Fibroblast of gingiva (primary cell): ENCODE results near the gene PARD3.

Experiments used
- DNase-seq: peaks from one replicate; pipeline ENCODE4 v3.0.0-alpha.2; 2011; ENCODE audit warnings: low read depth

PARD3 gene

DNA sequence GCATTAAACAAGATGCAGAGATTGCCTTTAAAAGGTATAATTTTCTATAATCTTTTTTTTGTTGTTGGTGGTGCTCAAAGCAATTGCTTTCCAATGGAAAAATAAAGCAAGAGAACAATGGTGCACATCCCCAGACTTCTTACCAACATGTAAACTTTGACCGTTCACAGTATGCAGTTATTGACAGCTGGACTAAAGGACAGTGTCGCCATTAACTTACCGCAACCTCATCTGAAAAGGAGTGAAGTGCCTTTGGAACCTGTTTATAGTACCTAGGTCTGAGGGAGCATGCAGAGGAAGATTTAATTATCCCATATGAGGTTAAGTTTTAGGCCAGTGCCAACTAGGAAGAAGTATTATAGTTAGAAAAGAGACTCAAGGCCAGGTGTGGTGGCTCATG, 654.5 kb downstream of the PARD3 start:
- DNase-seq = no peak

DNA sequence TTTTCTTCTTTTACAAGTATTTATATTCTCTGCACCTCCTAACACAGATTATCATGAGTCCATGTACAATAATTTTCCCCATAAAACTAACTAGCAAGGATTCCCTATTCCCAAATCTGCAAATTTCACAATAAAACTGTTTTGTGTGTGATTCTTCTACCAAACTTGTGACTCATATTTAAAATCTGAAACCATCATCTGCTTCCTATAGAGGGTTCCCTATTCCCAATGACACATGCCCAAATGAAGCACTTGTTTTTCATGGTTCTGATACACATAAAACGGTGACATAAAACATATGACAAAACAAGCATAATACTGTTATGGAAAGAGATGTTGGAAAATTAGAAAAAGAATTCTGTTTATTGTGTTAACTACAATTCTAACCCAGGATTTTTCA, 657.6 kb downstream of the PARD3 start:
- DNase-seq = peak; percentile 50

GRCh38 chr10:34156781-34157425, 658.2 kb downstream of the PARD3 start:
- peak; percentile 38 for DNase-seq

DNA sequence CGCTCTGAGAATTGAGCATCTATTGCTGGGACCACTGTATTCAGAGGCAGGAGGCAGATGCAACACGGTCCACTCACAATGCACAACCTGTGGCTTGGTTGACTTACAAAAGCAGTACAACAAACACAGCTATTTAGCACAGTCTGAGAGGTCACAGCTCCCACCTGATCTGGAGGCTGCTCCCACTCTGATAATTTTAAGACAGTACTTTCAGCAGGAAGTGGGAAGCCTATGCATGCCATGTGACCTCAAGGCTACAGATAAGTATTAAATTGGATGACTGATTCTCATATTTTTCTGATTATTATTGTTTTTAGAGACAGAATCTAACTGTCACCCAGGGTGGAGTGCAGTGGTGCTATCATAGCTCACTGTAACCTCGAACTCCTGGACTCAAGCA, 659.3 kb downstream of the PARD3 start:
- no peak for DNase-seq

DNA sequence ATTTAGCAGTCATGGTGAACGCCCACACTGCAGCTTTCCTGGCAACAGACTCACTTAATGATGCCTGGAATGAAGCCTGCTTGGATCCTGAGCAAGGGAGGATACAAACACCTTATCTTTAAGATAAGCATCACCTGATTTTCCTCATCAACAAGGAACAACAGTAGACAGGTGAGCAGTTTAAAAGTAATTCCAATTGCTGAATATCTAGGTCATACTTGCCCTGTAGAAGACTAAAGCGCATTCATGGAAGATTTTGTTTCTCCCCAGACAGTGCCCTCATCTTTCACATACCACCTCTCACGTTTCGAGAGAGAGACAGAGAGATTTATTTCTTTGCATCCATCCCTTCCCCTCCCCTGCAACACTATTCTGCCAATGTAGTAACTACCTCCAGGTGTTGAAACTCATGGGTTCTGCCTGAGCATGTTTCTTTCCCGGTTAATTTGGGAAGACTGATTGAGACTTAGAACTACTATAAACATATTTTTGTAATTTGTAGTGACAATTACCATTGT, 660.7 kb downstream of the PARD3 start:
- no peak for DNase-seq

- no peak for DNase-seq
Observed at GRCh38 chr10:34153663-34154382, 661.3 kb downstream of the PARD3 start.

DNA sequence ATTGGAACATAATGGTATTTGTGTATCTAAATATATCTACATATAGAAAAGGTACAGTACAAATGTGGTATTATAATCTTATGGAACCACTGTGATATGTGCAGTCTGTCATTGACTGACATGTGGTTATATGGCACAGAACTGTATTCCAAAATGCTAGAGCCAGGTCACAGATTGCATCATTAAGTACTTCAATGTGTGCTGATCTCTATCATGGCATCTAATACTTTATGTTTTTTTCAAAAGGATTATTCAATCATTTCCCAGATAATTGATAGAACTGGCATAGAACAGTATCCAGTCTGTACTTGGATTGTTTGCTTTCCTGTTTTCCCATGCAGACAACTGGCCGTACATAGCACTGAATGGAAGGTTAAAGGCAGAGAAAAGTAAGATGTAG, 662.7 kb downstream of the PARD3 start:
- no peak for DNase-seq

DNA sequence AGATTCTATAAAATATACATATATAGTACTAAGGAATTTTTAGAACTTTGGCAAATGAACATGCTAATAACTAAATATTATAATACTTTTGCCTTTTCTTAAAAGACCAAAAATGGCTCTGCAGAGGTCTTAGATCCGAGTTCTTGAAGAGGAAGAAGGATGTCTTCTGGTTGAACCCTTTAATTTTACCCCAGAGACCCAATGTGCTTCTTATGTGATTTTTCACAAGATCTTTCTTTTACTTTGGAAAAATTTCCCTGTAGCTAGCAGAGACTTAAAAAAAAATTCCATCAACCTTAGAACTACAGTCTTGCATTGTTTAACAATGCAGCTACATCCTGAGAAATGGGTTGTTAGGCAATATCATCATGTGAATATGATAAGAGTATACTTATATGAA, 663.2 kb downstream of the PARD3 start:
- no peak for DNase-seq

- no peak for DNase-seq
Observed at GRCh38 chr10:34151481-34151880, 663.6 kb downstream of the PARD3 start.

- no peak for DNase-seq
Observed at GRCh38 chr10:34150103-34150502, 665.0 kb downstream of the PARD3 start.

GRCh38 chr10:34148305-34148657, 666.8 kb downstream of the PARD3 start:
- no peak for DNase-seq

DNA sequence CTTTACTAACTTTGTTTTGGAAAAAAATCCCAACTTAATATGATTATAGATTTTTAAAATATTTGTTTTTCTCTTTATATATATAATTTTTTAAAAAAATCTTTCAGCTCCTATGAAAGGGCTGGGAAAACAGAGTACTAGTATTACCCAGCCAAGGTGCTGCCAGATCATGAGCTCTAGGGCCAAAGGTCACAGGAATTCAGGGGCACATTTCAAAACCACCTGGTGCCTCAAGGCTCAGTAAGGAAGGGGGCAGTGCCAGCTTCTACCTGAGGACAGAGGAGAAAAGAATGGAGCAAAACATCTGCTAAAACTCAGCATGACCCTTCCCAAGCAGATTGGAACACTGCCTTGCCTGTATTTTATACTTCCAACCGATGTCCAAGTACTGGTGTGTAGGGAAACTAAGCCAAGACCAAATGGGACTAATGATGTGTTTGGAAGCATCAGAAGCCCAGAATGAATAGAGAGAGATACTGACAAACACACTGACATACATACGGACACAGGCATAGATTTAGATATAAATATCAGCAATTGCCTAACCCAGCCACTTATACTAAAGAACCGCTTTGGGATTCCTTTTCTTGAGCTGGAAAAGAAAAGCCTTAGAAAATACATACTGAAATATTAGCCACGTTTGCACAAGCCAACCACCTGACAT, 667.3 kb downstream of the PARD3 start:
- no peak for DNase-seq

DNA sequence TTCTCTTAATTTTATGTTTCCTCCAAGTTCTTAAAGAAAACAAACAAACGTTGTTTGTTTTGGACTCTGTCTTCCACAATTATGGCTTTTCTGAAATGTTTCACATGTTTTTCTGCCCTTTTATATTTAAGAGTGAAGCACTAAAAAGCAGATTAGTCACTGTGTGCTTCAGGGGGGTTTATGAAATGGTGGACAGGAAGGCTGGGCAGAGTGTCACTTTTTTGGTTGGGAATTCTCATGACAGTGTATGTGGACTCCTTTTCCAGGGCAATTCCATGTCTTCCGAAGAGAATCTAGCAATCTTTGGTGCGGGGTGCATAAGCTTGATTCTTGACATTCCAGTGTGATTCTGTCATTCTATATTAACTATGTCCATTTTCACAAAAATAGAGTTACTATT, 669.4 kb downstream of the PARD3 start:
- DNase-seq = peak; percentile 25

- no peak for DNase-seq
Observed at GRCh38 chr10:34143466-34143865, 671.6 kb downstream of the PARD3 start.

GRCh38 chr10:34141032-34141680, 673.9 kb downstream of the PARD3 start:
- no peak for DNase-seq

- peak; percentile 11 for DNase-seq
Observed at GRCh38 chr10:34139559-34139958, 675.5 kb downstream of the PARD3 start.

DNA sequence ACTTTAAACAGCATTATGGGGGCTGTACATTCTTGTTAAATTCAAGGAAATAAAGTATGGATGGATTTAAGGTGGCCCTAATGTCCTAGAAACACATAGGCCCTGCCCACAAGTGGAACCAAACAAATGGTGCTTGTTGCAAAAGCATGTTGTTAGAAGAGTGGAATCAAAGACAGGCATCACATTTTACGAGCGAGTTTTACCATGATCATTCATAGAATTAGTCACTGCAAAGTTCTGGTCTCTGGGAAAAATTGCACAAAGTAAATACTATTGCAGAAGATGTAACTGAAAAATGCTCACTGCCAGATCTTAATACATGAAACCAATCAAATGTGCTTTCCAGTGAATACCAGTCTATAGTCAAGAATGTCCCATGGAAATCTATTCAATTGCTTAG, 677.1 kb downstream of the PARD3 start:
- DNase-seq = no peak

DNA sequence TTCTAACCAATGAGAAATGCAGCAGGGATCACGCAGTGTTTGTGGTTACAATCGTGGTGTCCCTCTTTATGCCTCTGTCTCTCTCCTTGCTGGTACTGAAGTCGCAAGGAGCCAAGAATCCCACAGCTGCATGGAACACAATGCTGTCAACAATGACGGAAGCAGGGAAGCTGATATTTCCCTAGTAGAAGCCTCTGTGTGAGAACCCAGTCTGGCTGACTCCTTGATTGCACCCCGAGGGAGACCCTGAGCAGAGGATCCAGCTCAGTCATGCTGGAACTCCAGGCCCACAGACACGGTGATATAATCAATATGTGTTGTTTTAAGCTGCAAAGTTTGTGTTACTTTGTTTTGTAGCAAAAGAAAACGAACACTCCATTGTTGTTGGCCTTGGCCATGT, 677.9 kb downstream of the PARD3 start:
- DNase-seq = no peak

GRCh38 chr10:34135515-34135914, 679.6 kb downstream of the PARD3 start:
- DNase-seq = no peak

GRCh38 chr10:34134602-34135001, 680.5 kb downstream of the PARD3 start:
- no peak for DNase-seq

DNA sequence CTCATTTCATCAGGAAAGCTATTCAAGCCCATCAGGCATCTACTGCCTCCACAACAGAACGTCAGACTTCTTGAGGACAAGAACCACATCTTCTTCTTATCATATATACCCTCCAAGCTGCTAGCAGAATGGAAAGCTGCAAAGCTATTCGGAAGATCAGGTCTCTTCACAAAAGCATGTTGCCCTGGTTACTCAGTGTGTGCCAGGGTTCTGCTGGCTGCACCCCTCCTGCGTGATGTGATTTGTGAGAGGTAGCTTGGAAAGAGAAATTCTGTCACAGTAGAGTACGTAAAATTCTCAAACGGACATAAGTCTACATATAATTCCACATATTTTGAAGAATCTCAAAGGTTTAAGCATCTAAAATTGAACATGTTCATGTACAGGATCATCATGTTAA, 681.7 kb downstream of the PARD3 start:
- no peak for DNase-seq

- DNase-seq = peak; percentile 21
Observed at GRCh38 chr10:34131152-34131551, 683.9 kb downstream of the PARD3 start.

GRCh38 chr10:34127676-34128075, 687.4 kb downstream of the PARD3 start:
- no peak for DNase-seq
